CD1c-positive myeloid dendritic cell (primary cell): Measurements from ENCODE around the gene EPN1.
A peak's percentile ranks its signal among the peaks of the same experiment; 100 is the strongest.

Experiments used
- DNase-seq: peaks from one replicate; pipeline ENCODE4 v3.0.0-alpha.2; 2016; ENCODE audit errors: extremely low spot score

EPN1 gene

GRCh38 chr19:55674841-55675660 lies at the start of gene EPN1:
EPN1 (plus strand) TSS chr19:55675226; CDS start chr19:55678628, 3,402 bp downstream.
- peak; percentile 98 for DNase-seq

- DNase-seq: peak; percentile 39
These were observed 48.7 kb upstream of the EPN1 start for GRCh38 chr19:55626350-55626749.

- DNase-seq: peak; percentile 96
These were observed 42.6 kb upstream of the EPN1 start for GRCh38 chr19:55632463-55632834.

- no peak for DNase-seq
These were observed 41.2 kb upstream of the EPN1 start for GRCh38 chr19:55633861-55634260.

GRCh38 chr19:55635334-55635717 lies 39.7 kb upstream of the EPN1 start:
- DNase-seq: no peak

- DNase-seq: no peak
These were observed 39.1 kb upstream of the EPN1 start for GRCh38 chr19:55635856-55636440.

- DNase-seq: no peak
These were observed 38.3 kb upstream of the EPN1 start for GRCh38 chr19:55636723-55637122.

GRCh38 chr19:55637534-55637933 lies 37.5 kb upstream of the EPN1 start:
- no peak for DNase-seq

GRCh38 chr19:55638864-55639359 lies 36.1 kb upstream of the EPN1 start:
- DNase-seq: peak; percentile 63

- peak; percentile 73 for DNase-seq
These were observed 34.9 kb upstream of the EPN1 start for GRCh38 chr19:55640043-55640576.

- DNase-seq: peak; percentile 63
These were observed 34.2 kb upstream of the EPN1 start, which contains the start of gene ZNF580 for GRCh38 chr19:55640577-55641425. ZNF580 (plus strand) TSS chr19:55641002; CDS start chr19:55642509, 1,507 bp downstream.

- DNase-seq: no peak
These were observed 33.4 kb upstream of the EPN1 start for GRCh38 chr19:55641426-55642152.

- no peak for DNase-seq
These were observed 32.6 kb upstream of the EPN1 start for GRCh38 chr19:55642153-55643002.

GRCh38 chr19:55643003-55643886 lies 31.8 kb upstream of the EPN1 start, which contains the start of gene ZNF581:
ZNF581 (plus strand) TSS chr19:55643649; CDS start chr19:55644572, 923 bp downstream.
- peak; percentile 82 for DNase-seq

- no peak for DNase-seq
These were observed 31.2 kb upstream of the EPN1 start for GRCh38 chr19:55643887-55644176.

GRCh38 chr19:55644191-55644833 lies 30.7 kb upstream of the EPN1 start:
- no peak for DNase-seq

- no peak for DNase-seq
These were observed 30.0 kb upstream of the EPN1 start for GRCh38 chr19:55644842-55645511.

GRCh38 chr19:55645512-55645881 lies 29.5 kb upstream of the EPN1 start:
- DNase-seq: no peak
